Kidney (tissue), 14 donors: ENCODE data around the gene TRAP1. TPM values are rescaled to one million over a fixed set of nuclear protein-coding genes. Genes with fewer than 3 reads are reported as not detected.

Source experiments
- DNase-seq, 5 donors: peaks; one replicate each; pipeline ENCODE4 v3.0.0-alpha.2; 2013 to 2020
- FAIRE-seq: peaks from 2 replicates; lab custom pipeline; 2012; peaks lifted over from hg19 to GRCh38; lab: Jason Lieb, UNC
- H3K27ac ChIP-seq, 2 donors: one replicate each; pipeline ENCODE4 v1.7.0; 2013; ENCODE audit warnings: low read depth in 2 of 2, low read length in 2 of 2, inconsistent platforms in 1 of 2
- H3K27me3 ChIP-seq: one replicate; pipeline ENCODE4 v1.7.1; 2013; ENCODE audit warnings: low read length, inconsistent platforms; ENCODE audit not compliant: control insufficient read depth, insufficient read depth
- H3K36me3 ChIP-seq, 3 donors: one replicate each; pipeline versions ENCODE4 v1.7.0 to v1.7.1; 2013; ENCODE audit warnings: low read length in 3 of 3, control low read depth in 1 of 3, inconsistent platforms in 1 of 3; ENCODE audit not compliant: insufficient read depth in 3 of 3, control insufficient read depth in 2 of 3
- H3K4me1 ChIP-seq, 3 donors: one replicate each; pipeline versions ENCODE4 v1.7.0 to v1.7.1; 2013; ENCODE audit warnings: low read length in 3 of 3, inconsistent platforms in 1 of 3, low read depth in 1 of 3; ENCODE audit not compliant: control insufficient read depth in 2 of 3, insufficient read depth in 2 of 3
- H3K4me3 ChIP-seq, 3 donors: one replicate each; pipeline versions ENCODE4 v1.7.0 to v1.8.1; 2013; ENCODE audit warnings: low read length in 3 of 3, control low read depth in 1 of 3, inconsistent platforms in 1 of 3
- H3K9ac ChIP-seq, 3 donors: one replicate each; pipeline versions ENCODE4 v1.7.0 to v1.7.1; 2013; ENCODE audit warnings: low read length in 3 of 3, control low read depth in 1 of 3, inconsistent platforms in 1 of 3
- H3K9me3 ChIP-seq, 3 donors: one replicate each; pipeline versions ENCODE4 v1.7.0 to v1.7.1; 2013; ENCODE audit warnings: low read length in 3 of 3, control low read depth in 1 of 3, inconsistent platforms in 1 of 3; ENCODE audit not compliant: control insufficient read depth in 2 of 3, insufficient read depth in 1 of 3
- intact Hi-C: fragments of 100-400 bp; cut with DNase I; formaldehyde crosslinking; loops from one replicate; pipeline ENCODE4 v1.11.1; 2022
- polyA plus RNA-seq: library from polyadenylated mRNA; stranded (reverse); fragments of 350-450 nt; fragmentation: Illumina TruSeq; extraction: RNeasy Lipid Tissue Mini Kit (QIAGEN cat#74804); gene quantifications from one replicate; pipeline ENCODE4 v1.2.3, GENCODE V29; 2014; ENCODE audit warnings: low read depth, low replicate concordance; ENCODE audit not compliant: insufficient read depth
- total RNA-seq: library from RNA; stranded (reverse); fragmentation: NEBNext Ultra II Directional; extraction: Animal tissue kit (Norgen Biotek cat#: 25700); gene quantifications from one replicate; pipeline ENCODE4 v1.2.1, GENCODE V29; 2021
- TF ChIP-seq, protein P1 (sequence below): IDR thresholded peaks from 3 replicates; pipeline ENCODE4 v1.5.1; 2012; ENCODE audit warnings: mild to moderate bottlenecking, moderate library complexity, borderline replicate concordance; ENCODE audit not compliant: insufficient read depth; ENCODE audit errors: extremely low read depth
- donor health status: control.
- donor health status: control.
- donor health status: control.
- donor health status: control.
- donor health status: control.
- donor health status: DM: yes; HTN: yes; CAD: no.
- donor health status: Normal renal cell carcinoma (clear cell type).

The TRAP1 gene
- total and polyA plus RNA-seq, 2 donors from 2014 or later = 86.3 to 88.8 TPM

GRCh38 chr16:3641801-3642396 lies 75.4 kb downstream of the TRAP1 start:
- intact Hi-C loops = no loop called here

DNA sequence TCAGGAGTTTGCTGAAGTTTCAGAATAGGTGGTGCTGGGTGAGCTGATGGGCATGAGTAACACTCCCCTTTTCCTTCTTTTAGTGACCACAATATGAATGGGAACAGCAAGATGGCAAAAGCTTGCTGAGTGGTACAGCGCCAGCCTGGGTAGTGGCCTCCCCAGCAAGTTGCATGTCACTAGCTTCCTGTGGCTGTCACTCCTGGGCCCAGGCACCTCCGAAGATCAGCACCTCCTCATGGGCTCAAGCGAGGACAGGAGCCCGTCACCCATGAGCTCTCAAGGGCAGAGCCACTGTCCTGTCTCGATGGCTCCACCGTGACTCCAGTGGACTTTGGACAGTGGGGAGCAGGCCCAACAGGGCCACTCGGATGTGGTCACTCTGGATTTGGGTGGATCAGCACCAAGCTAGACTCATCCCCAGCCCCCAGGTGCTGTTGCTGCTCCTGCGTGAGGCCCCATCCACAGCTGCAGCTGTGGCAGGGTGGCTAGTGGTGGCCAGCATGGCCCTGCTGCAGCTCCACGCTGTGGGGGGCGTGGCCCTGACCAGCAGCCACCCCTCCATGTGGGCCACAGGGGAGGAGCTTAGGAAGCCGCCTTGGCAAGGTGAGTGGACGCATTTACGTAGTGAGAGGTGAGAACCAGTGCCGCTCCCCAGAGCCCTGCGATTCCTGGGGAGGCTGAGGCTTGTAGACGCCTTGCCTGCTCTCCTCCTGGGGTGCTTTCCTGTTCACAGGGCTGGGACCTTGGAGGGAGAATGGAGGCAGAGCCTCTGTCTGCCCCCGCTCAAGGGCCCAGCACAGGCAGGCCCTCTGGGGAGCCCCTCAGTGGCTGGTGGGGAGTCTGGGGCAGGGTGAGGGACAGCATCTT lies 76.5 kb downstream of the TRAP1 start:
- Histone ChIP-seq H3K4me3 (no peak overlapping the region), H3K27me3 (no peaks in the 10 kb centered on the region), H3K9me3 (no peaks in the 10 kb centered on the region), H3K4me1 (peaks cover 2 to 16% (median 4%) of the 10 kb centered on the region in 3 donors), H3K36me3 (peaks cover 0 to 2% (median 0%) of the 10 kb centered on the region in 3 donors), H3K27ac (no peak overlapping the region), H3K9ac (no peak overlapping the region)
- intact Hi-C loops = no loop called here
- FAIRE-seq = no peak
- TF ChIP-seq, protein P1, sequence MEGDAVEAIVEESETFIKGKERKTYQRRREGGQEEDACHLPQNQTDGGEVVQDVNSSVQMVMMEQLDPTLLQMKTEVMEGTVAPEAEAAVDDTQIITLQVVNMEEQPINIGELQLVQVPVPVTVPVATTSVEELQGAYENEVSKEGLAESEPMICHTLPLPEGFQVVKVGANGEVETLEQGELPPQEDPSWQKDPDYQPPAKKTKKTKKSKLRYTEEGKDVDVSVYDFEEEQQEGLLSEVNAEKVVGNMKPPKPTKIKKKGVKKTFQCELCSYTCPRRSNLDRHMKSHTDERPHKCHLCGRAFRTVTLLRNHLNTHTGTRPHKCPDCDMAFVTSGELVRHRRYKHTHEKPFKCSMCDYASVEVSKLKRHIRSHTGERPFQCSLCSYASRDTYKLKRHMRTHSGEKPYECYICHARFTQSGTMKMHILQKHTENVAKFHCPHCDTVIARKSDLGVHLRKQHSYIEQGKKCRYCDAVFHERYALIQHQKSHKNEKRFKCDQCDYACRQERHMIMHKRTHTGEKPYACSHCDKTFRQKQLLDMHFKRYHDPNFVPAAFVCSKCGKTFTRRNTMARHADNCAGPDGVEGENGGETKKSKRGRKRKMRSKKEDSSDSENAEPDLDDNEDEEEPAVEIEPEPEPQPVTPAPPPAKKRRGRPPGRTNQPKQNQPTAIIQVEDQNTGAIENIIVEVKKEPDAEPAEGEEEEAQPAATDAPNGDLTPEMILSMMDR = no peak
- no peak for DNase-seq

More at GRCh38 chr16:3641801-3642396, 75.4 kb downstream of the TRAP1 start:
- H3K27ac ChIP-seq = no peak overlapping the region
- H3K4me3 ChIP-seq = no peak overlapping the region
- FAIRE-seq (no peak), DNase-seq (no peak)
- H3K4me1 ChIP-seq = peaks cover 2 to 18% (median 4%) of the 10 kb centered on the region in 3 donors
- peaks cover 0 to 2% (median 0%) of the 10 kb centered on the region in 3 donors for H3K36me3 ChIP-seq
- no peak overlapping the region for H3K9ac ChIP-seq
- TF ChIP-seq, protein P1 = no peak
- no peaks in the 10 kb centered on the region for H3K27me3 ChIP-seq
- H3K9me3 ChIP-seq = no peaks in the 10 kb centered on the region

DNA sequence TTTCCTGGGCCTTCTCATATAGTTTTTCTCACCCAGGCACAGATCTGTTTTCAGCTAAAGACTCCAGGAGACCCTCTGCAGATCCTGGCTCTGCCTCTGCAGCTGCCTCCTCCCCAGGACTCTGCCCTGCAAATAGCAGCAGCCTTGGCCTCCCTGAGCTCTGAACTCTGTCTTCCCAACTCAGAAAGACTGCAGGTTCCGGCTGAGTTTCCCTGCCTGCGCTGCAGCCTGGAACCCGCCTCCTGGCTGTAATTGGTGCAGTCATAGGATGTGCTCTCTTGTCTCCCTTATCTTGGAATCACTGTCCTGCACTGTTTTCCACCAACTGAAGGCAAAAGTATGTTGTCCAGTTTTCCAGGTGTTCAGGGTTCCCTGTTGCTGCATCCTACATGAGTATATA lies 77.1 kb downstream of the TRAP1 start:
- H3K27me3 ChIP-seq = no peaks in the 10 kb centered on the region
- no peak overlapping the region for H3K9ac ChIP-seq
- H3K27ac ChIP-seq = no peak overlapping the region
- H3K4me1 ChIP-seq = peaks cover under 1 to 10% (median 4%) of the 10 kb centered on the region in 3 donors
- H3K9me3 ChIP-seq = no peaks in the 10 kb centered on the region
- TF ChIP-seq, protein P1 = no peak
- FAIRE-seq = no peak
- no peak overlapping the region for H3K4me3 ChIP-seq
- DNase-seq = no peak
- intact Hi-C loops = no loop called here
- peaks cover 0 to 2% (median 0%) of the 10 kb centered on the region in 3 donors for H3K36me3 ChIP-seq
